ENCODE measurements around the gene DCAF8. TPM values are rescaled to one million over a fixed set of nuclear protein-coding genes. Genes with fewer than 3 reads are reported as not detected.

Gene DCAF8
- total RNA-seq, 1 donor from 2014 or later = 64.6 TPM

DNA sequence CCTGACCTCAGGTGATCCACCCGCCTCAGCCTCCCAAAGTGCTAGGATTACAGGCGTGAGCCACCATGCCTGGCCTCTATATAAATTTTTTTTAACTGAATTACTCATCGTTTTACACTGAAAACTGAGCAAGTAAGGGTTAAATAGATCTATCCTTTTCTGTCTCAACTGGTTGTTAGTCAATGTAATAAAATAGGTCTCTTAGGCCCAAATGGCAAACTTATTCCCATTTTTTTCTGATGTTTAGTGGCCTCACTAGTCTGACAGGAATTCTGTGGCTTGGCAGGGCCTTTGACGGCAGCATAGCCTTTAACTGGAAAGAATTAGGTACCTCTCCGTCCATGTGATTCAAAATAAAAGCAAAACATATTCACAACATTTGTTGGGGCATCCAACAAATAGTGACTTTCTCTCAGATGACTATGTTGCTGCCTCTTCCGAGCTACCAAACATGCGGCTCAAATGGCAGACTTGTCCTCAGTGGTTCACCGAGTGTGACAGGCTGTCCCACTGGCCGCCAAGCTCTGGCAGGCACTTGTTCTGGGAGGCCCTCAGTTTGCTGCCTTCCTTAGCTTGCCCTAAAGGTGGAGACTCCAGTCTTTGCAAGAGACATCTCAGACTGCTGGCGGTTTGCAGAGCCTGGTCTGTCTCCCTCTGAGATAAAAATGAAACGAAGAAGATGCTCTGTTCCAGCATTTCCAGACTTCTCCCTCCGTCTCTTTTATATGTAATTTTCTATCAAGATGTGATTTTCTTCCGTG, 93.6 kb downstream of the DCAF8 start:
- DNase-seq = no peak

DNA sequence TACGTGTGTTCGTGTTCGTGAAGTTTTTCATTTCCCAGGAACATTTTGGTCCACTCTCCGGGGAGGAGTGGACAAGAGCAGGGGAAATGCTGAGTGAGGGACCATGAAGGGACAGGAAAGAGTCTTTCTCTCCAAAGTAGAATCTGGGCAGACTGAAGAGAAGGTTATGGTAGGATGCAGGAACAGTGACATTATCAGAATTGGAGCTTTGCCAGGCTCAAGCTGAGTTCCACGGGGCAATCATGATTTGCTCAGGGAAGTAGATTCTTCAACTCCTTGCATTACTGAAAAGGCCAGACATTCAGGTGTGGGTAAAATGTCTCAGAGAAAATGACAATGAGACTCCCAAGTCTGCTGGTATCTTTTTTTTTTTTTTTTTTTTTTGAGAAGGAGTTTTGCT, 94.3 kb downstream of the DCAF8 start:
- no peak for DNase-seq

DNA sequence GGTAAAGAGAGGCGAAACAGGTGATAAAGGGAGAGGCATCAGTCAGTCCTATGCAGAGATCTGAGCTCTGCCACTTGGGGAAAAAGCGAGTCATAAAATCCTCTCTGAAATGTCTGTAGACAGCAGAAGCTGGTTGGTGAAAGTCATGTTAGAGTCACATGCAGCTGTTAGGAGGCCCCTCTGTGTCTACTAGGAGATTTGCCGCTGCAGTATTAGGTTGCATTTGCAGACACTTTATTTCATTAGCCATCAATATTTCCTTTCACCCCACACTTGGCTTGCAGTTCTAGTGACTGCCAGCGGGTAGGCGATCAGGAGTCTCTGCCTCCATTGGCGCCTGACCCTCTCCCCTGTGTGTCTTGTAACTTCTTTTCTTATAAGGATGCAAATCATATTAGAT, 94.8 kb downstream of the DCAF8 start:
- no peak for DNase-seq

DNA sequence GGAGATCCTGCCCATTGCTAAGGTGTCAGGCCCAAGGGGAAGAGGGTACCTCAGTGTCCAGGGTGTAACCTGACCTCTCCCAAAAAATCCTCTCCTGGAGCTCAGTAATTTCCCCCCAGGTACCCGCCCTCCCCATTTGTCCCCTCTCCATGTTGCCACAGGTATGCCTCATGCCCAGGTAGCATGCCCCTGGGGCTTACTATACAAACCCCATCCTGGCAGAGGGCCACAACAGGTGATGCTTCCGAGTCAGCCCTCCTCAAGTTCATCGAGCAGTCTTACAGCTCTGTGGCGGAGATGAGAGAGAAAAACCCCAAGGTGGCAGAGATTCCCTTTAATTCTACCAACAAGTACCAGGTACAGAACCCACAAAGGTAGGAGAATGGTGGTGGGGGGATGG, 95.3 kb downstream of the DCAF8 start:
- DNase-seq = no peak

DNA sequence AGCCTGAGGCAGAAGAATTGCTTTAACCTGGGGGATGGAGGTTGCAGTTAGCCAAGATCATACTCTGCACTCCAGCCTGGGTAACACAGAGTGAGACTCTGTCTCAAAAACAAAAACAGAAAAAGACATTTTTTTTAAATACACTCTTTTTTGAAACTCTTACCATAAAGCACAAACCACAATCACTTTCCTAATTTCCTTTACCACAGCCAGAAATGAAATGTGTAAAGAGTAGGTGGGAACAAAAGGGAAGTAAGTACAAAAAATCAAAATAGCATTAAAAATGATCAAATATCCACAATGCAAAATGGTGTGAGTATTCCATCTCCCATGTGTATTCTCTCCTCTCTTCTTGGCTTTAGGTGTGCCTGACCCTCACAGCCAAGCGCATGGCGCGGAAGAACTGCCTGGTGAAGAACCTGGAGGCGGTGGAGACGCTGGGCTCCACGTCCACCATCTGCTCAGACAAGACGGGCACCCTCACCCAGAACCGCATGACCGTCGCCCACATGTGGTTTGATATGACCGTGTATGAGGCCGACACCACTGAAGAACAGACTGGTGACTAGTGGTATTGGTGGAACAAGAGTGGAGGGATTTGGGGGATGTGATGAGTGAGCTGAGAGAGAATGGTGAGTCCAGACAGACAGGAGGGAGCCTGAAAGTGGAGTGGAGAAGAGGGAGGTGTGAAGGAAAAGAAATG, 96.0 kb downstream of the DCAF8 start:
- DNase-seq = peak; percentile 22

Other genes starting within 250 kb of the DCAF8 start
- 9.5 TPM for gene PIGM, start 230.6 kb downstream of the DCAF8 start, total RNA-seq
- gene KCNJ10, start 192.4 kb downstream of the DCAF8 start, total RNA-seq = 1.6 TPM
- 14.7 TPM for gene KCNJ9, start 181.0 kb downstream of the DCAF8 start, total RNA-seq
- gene IGSF8, start 163.9 kb downstream of the DCAF8 start, total RNA-seq = 49.8 TPM
- 47.1 TPM for gene ATP1A2, start 146.8 kb downstream of the DCAF8 start, total RNA-seq
- 0.31 TPM for gene ATP1A4, start 110.9 kb downstream of the DCAF8 start, total RNA-seq
- gene CASQ1, start 72.0 kb downstream of the DCAF8 start, total RNA-seq = 3.4 TPM
- gene PEA15, start 57.2 kb downstream of the DCAF8 start, total RNA-seq = 99.0 TPM
- gene PEX19, start 22.6 kb upstream of the DCAF8 start, total RNA-seq = 32.9 TPM
- gene COPA, start 80.7 kb upstream of the DCAF8 start, total RNA-seq = 143 TPM
- 25.9 TPM for gene NCSTN, start 80.8 kb upstream of the DCAF8 start, total RNA-seq
- gene NHLH1, start 104.5 kb upstream of the DCAF8 start, total RNA-seq = 0.62 TPM
- gene VANGL2, start 138.0 kb upstream of the DCAF8 start, total RNA-seq = 12.5 TPM